Measurements from ENCODE around the gene CHMP4B.

Gene CHMP4B

DNA sequence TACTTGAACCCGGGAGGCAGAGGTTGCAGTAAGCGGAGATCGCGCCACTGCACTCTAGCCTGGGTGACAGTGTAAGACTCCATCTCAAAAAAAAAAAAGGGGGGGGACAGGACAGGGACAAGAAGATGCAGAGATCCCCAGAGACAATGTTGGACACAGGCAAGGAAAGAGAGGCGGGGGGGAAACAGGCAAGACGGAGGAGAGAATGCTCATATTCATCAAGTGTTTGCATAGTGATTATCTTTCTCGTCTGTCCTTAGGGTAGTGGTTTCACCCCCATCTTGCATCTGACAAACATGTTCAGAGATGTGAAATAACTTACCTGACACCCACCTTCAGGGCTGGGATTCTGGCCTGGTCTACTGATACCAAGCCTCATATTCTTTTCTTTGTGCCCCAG is 29.0 kb downstream of the CHMP4B start:
- no peak for DNase-seq (ENCODE audit: low spot score)

DNA sequence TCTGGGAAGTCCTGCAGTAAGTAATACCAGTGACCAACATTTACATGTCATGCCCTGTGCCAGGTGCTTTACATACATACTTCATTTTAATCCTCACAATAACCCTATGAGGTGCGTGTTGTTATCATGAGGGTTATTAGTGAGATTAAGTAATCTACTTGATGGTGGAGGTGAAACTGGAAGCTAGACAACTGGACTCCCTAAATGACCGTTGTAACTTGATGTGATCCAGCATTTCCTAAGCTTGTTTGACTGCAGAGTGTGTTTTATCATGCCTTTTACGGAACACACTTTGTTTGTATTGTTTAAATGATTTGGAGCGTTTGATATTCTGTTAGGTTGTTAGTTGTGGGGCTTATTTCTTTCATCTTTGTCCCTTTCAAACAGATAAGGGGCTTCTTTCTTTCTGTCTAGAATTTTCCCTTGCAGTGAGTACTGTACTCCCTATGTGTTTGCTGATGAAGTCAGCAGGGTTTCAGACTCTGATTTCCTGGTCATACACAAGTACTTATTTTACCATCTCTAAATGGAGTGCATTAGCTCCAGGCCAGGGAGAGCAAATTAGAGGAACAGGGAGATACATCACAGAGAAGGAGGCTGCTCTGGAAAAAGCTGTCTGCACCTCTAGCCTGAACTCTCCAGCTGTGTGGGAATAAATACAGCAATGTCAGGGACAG is 29.7 kb downstream of the CHMP4B start:
- DNase-seq (ENCODE audit: low spot score): no peak

DNA sequence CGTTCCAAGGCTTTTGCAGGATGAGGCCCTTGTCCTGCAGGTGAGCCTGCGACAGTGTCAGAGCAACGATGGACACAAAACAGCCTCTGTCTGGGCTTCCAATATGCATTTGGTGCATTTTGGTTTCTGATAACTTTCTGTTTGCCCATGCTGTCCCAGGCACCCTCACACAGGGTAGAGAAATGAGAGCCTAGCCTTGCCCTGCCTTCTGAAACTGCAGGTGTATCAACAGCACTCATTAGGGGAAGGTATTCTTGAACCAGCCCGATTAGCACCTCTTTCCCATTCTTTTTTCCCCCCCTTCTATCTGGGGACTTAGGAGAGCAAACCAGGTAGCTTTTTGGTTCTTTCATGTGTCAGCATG is 30.3 kb downstream of the CHMP4B start:
- DNase-seq (ENCODE audit: low spot score): no peak

DNA sequence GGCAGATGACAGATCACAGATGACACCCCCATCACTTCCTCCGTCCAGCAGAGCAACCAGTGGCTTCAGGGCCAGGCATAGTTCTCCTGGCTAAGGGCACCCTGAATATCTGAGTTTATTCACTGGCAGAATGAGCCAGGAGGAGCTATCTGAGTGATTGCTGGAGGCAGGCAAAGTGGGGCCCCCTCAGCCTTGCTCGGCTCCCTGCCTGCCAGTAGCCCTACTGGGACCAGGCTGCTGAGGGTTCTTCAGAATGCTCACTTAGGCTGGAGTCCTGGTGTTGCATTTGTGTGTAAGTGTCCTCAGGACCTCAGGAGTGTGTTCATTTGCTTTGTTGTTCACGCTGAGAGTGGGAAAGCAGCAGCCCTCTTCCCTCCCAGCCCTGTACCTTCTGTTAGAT is 31.2 kb downstream of the CHMP4B start:
- no peak for DNase-seq (ENCODE audit: low spot score)

DNA sequence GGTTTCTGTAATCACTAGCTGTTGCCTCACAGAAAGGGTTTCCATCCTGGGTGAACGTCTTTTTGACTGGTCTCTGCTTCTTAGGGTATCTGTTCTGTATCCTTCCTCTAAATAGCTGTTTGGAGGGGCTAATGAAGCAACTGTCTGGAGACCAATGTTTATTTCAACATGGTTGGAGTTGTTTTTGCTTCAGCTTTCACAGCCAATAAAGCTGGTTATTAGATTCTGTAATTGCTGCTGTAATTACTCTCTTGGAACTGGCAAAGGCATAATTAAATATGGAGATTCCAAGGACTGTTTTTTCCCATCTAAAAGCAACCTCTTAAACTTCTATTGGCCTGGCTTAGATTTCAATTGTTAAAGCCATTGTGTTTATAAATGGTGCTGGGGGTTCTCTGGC is 31.9 kb downstream of the CHMP4B start:
- no peak for DNase-seq (ENCODE audit: low spot score)

DNA sequence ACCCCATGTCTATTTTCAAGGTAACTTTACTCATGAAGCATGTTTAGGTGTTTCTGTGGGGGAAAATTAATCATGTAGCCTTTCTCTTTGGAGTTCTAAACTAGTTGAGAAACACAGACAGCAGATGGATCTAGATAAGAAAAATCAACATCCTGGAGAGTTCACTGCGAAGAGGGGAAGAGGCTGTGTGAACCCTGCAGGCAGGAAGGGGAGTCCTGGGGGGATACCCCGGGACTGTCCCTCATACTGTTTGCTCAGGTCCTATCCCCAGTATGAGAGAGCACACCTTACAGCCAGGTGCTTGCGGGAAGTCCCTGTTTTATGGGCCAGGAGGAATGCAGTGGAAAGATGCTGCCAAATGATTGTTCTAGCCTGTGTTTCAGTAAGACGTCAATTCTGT is 32.7 kb downstream of the CHMP4B start:
- DNase-seq (ENCODE audit: low spot score): no peak

DNA sequence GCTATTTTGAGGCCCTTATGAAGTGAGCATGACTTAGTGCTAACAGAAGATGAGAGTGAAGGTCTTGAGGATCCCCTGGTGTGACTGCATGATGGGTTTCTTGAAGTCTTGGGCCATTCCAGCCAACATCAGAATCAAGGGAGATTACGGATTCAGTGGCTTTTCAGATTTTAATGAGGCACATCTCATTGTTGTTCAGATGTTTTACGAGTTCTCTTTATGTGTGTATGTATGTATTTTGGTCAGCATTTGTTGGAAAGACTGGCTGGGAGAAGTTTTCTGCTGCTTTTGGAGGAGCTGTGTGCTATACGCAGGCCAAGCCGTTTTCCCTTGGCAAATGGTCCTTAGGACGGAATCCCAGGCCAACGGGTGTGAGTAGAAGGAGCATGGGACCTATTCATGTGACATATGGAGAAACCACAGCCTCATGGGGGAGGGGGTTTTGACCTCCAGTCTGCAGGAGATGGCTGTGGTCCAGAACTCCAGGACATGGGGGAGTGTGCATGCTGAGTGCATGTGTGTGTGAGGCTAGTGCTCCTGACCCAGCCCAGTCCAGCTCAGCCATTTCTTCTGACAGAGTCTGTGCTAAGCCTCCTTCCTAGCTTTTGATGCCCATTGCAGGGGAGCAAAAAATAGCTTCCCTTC is 35.3 kb downstream of the CHMP4B start:
- no peak for DNase-seq (ENCODE audit: low spot score)

DNA sequence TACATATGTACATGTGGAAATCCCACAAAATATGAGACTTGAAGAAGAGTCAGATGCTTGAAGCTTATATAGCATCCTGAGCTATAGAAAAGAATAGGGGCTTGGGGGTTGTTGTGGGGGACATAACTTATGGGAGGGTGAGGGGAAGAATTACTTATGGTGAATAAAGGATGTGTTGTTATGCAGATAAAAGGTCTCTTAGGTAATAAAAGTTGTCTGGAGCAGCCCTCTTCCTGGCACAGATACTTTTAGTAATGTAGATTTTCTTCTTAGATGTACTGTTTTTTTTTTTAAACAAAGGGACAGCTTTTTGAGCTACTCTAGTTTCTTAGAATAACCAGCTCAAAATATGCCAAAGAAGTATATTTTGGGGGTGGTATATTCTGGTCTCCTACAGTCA is 35.9 kb downstream of the CHMP4B start:
- no peak for DNase-seq (ENCODE audit: low spot score)

DNA sequence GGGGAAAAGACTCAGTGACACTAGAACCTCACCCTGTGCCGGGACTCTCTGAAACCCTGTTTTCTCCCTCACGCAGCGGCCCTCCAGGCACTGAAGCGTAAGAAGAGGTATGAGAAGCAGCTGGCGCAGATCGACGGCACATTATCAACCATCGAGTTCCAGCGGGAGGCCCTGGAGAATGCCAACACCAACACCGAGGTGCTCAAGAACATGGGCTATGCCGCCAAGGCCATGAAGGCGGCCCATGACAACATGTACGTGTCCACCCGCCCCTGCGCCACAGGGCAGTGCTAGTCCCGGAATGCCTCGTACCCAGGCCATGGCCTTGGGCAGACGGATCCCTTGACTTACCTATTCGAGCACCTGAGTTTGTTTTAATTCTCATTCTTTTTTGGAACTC is 37.2 kb downstream of the CHMP4B start:
- DNase-seq (ENCODE audit: low spot score): no peak

DNA sequence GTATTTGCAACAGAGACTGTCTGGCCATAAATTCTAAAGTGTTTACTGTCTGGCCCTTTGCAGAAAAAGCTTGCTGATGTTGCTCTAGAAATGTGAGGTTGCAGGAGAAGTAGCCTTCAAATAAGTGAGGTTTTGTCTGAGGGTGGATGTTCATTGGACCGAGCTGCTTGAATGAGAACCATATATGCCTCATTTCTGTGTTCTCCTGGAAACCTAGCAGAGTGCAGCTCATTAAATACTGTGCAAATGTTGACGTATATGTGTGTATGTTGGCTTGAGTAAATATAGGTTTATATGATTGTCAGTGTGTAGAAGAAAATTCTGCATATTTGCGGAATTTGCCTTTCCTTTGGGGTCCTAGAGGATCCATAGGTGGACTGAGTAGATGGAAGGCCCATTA is 39.0 kb downstream of the CHMP4B start:
- no peak for DNase-seq (ENCODE audit: low spot score)

DNA sequence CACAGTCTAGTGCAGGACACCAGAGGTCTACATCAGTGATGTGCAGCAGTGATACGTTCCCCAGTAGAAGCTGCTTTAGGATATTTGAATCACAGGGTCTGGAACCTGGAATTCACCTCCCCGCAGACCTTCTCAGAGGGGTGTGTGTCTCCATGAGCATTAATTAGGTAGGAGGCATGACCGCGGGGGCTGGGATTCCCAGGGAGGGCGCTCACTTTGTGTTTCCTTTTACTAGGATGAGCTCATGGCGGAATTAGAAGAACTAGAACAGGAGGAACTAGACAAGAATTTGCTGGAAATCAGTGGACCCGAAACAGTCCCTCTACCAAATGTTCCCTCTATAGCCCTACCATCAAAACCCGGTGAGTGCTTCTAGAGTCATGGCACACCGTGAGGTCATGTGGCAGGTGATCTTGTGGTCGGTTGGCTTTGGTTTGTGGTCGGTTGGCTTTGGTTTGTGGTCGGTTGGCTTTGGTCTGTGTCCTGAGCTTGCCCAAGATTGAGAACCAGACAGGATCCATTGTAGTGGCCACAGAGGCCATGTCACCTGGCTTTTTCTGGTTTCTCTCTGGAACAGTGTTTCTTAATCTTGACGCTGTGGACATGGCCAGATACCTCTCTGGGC is 40.8 kb downstream of the CHMP4B start:
- no peak for DNase-seq (ENCODE audit: low spot score)

DNA sequence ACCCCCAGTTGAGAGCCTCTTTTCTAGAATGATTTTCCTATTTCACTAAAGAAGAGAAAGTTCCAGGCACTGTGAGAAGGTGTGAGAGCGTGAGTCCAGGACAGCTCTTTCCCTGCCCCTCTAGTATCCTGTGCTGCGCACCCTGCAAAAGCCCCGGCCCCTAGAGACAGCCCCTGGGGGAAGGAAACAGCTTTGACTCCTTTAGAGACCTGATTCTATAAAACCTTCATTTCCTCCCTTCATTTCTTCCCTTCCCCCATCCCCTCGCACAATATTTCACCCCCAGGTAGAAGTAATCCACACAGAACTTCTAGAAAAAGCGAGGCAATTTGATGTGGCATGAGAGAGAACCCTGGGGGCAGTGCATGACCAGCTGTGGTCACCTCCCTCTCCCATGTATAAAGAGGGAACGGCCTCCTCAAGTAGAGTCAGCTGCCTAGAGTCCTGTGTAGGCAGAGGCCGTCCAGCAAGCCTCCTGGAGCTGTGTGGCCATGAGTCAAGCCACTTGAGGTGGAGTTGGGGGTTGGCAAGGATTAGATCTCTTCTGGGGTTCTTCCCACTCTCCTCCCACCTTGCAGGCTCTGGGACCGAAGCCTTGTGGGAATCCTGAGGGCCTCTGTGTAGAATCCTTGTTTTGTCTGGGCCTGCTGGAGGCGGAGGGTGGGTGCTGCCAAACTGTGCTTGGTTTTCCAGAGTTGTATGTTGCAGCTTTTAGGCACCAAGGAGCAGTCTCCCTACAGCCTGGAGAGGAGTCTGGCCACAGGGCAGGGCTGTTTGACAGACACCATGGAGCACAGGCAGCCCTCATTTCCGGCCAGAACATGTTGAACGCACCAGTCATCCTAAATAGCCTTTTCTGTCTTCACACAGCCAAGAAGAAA is 41.7 kb downstream of the CHMP4B start:
- DNase-seq (ENCODE audit: low spot score): no peak

DNA sequence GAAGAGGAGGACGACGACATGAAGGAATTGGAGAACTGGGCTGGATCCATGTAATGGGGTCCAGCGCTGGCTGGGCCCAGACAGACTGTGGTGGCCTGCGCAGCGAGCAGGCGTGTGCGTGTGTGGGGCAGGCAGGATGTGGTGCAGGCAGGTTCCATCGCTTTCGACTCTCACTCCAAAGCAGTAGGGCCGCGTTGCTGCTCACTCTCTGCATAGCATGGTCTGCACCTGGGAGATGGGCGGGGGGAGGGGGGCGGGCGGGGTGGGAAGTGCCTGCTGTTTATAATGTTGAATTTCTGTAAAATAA is 42.3 kb downstream of the CHMP4B start:
- DNase-seq (ENCODE audit: low spot score): no peak

DNA sequence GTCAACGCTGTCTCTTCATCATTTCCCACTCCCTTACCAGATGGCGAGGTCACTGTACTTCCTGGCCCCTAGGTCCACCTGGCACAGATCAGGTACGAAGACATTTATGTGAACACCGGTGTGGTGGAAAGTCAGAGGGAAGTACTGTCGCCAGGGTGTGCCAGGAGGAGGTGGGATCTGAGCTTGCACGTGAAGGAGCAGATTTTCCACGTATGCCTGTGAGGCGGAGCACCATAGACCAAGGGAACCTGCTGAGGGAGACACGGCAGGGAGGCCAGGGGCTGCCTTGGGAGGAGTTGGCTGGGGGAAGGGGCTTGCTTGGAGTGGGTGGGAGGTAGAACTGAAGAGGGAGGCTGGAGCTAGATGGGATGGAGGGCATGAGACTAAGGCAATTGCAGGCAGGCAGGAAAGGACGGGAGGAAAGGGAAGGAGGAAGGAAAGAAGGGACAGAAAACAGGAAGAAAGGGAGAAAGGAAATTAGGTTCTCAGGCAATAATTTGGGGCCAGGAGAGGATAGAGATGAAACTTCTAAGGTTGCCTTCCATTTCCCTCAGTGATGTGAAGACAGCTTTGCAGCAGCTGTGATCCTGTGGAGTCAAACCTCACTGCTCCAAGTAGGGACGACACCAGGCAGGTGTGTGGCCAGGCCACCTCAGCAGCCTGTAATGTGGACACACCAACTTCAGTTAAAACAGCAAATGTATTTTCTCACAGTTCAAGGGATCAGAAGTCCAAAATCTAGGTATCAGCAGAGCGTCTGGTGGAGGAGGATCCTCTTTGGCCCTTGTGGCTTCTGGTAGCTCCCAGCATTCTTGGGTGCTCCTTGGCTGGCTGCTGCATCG is 46.8 kb downstream of the CHMP4B start:
- no peak for DNase-seq (ENCODE audit: low spot score)

DNA sequence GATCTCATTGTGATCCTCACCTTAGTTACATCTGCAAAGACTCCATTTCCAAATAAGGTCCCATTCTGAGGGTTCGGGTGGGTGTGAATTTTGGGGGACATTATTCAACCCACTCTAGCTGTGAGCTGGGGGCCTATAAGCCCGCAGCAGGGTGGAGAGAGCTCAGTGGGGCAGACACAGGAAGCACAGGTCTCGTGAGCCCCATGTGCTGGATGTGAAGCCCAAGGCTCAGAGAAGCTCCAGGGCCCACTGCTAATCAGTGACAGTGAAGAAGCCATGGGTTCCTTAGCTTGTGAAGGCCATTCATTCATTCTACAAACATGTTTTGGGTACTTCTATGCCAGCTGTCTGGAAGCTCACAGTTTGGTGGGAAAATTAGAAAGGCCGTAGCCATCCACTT is 47.5 kb downstream of the CHMP4B start:
- DNase-seq (ENCODE audit: low spot score): no peak

DNA sequence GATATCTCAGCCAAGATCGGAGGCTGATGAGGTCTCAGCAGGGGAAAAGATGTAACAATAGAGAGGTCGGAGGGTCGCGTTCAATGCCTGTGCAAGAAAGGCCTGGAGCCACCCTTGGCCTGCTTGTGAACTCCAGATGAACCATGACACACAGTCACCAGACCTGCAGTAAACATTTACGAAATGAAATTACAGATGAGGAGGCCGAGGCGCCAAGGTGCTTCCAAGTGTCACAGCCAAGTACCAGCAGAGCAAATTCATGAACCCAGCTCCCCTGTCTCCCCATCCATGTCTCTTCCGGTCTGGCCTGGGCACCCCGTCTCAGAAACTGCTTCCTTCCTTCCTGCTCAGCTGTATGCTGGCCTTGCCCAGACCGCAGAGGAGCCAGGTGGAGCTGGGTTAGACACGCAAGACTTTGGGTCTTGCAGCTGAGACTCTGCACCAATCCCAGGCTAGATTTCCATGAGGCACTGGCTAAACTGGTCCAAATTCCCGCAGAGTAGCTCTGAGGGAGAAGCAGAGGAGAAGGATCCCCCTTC is 48.1 kb downstream of the CHMP4B start:
- DNase-seq (ENCODE audit: low spot score): no peak

DNA sequence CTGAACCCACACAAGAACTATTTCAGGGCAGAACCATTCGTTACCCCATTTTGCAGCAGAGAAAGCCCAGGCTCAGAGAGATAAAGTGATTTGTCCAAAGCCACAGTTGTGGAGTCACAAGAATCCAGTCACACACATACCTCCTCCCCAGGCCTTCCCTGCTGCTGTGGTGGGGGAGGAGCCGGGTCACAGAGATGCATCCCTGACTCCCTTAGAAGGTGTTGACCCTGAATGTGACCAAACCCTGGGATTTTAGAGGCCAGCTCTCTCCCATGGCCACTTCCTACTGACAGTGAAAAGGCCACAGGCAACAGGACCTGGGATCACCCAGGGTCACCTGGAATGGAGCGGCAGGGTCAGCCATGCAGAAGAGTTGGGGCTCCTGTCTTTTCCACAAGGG is 48.6 kb downstream of the CHMP4B start:
- no peak for DNase-seq (ENCODE audit: low spot score)

DNA sequence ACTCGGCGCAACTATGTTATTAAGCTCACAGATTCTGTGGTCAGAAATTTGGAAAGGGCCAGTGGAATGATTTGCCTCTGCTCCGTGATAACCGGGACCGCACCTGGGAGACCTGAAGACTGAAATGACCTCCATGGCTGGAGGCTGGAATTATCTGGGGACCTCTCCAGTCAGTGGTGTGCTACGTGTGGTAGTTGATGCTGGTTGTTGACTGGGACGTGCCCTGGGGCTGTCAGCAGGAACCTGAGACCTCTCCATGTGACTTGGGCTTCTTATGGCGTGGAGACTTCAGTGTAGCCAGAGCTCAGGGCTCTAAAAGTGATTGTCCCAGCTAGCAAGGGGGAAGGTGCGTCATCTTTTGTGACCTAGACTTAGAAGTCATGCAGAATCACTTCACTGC is 50.3 kb downstream of the CHMP4B start:
- DNase-seq (ENCODE audit: low spot score): no peak

DNA sequence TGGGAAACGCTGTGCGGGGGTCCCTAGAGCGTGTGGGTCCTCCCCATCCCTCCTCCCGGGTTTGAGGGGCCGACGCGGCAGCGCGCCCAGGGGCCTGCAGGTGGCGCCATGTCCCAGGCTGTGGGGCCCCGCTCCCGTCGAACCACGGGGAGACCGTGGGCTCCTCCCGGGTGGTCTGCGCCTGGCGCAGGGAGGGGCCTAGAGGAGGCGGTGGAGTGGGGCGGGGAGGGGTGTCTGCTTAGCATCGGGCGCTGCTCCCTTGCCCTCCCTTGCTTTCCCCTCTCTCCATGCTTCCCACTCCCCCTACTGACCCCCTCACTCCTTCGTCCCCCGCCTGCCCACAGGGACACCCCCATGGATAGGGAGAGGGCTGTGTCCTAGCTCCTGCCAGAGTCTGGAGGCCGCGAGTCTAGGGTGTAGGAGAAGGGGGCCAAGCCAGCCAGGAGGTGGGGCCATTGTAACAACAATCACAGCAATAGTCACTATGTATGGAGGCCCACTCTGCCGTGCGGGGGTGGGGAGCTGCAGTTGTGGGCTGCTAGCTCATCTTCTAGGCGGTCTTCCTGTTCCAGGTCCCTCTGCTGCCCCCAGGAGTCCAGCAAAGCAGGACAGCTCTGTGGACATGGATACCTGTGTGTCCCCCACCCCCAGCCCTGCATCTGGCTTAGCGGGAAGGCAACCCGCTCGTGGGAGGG is 51.7 kb downstream of the CHMP4B start:
- peak; percentile 14 for DNase-seq (ENCODE audit: low spot score)

DNA sequence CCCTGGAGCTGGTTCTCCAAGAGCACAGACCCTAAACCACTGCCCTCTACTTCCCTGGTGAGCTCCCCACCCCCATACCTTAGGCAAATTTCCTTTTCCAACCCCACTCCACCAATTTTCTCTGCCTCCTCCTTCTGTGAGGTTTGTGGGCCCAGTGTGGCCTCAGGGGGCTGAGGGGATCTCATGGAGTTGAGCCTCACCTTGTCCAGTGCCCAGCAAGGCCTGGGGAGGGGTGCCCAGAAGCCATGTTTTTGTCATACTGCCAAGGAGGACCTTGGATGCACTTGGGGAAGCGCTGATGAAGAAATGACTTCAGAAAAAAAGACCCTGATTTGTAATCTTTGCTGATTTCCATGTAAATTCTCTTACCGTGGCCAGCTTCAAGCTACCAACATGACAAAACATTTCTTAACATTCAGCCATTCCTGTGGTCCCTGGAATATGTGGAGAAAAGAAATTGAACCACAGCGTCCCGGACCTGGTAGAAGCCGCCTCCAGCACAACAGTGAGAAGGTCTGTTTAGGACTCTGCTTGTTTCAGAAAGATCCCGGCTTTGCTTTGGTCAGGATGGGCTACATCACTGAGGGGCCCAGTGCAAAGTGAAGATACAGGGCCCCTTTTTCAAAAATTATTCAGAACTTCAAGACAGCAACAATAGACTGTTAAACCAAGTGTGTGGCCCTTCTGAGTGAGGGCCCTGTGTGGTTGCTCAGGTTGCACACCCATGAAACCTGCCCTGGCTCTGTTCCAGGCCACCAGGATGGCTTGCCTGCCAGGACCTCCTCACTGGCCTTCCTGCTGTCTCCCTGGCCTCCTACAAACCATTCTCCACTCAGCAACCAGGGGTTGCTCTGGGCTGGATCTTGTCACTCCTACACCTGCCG is 52.5 kb downstream of the CHMP4B start:
- DNase-seq (ENCODE audit: low spot score): no peak
